Naive thymus-derived CD8-positive, alpha-beta T cell (primary cell): ENCODE results near the gene RBCK1. TPM values are rescaled to one million over a fixed set of nuclear protein-coding genes. Genes with fewer than 3 reads are reported as not detected.
"Not testable (repeated sequence)": the region's sequence is repeated elsewhere in the genome, so short reads cannot be mapped to it uniquely, and the experiment has no call there.

ENCODE experiments used
- ATAC-seq, 2 donors: fragments of 150-1000 bp; cut with Tn5 transposase in 1 of 2; sonication (Bioruptor Pico), chemical (Tn5 transposase) in 1 of 2; 1 replicate in 1 of 2; 2 replicates in 1 of 2; pipeline ENCODE4 v1.10.0; 2021; ENCODE audit warnings: mild to moderate bottlenecking in 2 of 2, moderate library complexity in 2 of 2
- POLR2A ChIA-PET: fragments of 350-600 bp; sonication (Branson Sonifier 250); formaldehyde crosslinking; loops from one replicate; lab custom pipeline; 2021; ENCODE audit warnings: antibody characterized with exemption; lab: Charles Lee
- DNase-seq, 10 donors: peaks; one replicate each; pipeline versions ENCODE4 v3.0.0 to v3.0.0-alpha.2; 2020 to 2022
- H3K27ac Mint-ChIP-seq, 10 donors: one replicate each; pipeline ENCODE4 v1.8.0; 2020 to 2022; ENCODE audit warnings: mild to moderate bottlenecking in 10 of 10, mixed read lengths in 10 of 10, moderate library complexity in 4 of 10, inconsistent platforms in 1 of 10
- H3K27me3 Mint-ChIP-seq, 5 donors: one replicate each; pipeline ENCODE4 v1.8.0; 2021 to 2022; ENCODE audit warnings: mixed read lengths in 5 of 5
- H3K36me3 Mint-ChIP-seq, 3 donors: one replicate each; pipeline ENCODE4 v1.8.0; 2020 to 2022; ENCODE audit warnings: mixed read lengths in 3 of 3, mild to moderate bottlenecking in 2 of 3, inconsistent platforms in 1 of 3
- H3K4me1 Mint-ChIP-seq, 4 donors: one replicate each; pipeline ENCODE4 v1.8.0; 2021 to 2022; ENCODE audit warnings: mixed read lengths in 4 of 4
- H3K4me3 Mint-ChIP-seq, 10 donors: one replicate each; pipeline ENCODE4 v1.8.0; 2020 to 2022; ENCODE audit warnings: mild to moderate bottlenecking in 10 of 10, mixed read lengths in 10 of 10, moderate library complexity in 6 of 10, inconsistent platforms in 1 of 10
- H3K9me3 Mint-ChIP-seq, 9 donors: one replicate each; pipeline ENCODE4 v1.8.0; 2020 to 2022; ENCODE audit warnings: mixed read lengths in 9 of 9, mild to moderate bottlenecking in 3 of 9, inconsistent platforms in 1 of 9, moderate library complexity in 1 of 9
- polyA plus RNA-seq, 3 donors: library from polyadenylated mRNA; unstranded; fragments of 300-500 nt; fragmentation: Illumina TruSeq; gene quantifications; one replicate each; pipeline ENCODE4 v1.2.3, GENCODE V29; 2021
- total RNA-seq, 8 experiments: library from RNA in 2 of 8; stranded (reverse) in 2 of 8; gene quantifications; one replicate each; pipeline ENCODE4 v1.2.3 and lab custom pipeline; 2021 to 2026

RBCK1 gene
- total and polyA plus RNA-seq, 5 experiments from 2014 or later: 65.3 to 116 (median 82.2) TPM

DNA sequence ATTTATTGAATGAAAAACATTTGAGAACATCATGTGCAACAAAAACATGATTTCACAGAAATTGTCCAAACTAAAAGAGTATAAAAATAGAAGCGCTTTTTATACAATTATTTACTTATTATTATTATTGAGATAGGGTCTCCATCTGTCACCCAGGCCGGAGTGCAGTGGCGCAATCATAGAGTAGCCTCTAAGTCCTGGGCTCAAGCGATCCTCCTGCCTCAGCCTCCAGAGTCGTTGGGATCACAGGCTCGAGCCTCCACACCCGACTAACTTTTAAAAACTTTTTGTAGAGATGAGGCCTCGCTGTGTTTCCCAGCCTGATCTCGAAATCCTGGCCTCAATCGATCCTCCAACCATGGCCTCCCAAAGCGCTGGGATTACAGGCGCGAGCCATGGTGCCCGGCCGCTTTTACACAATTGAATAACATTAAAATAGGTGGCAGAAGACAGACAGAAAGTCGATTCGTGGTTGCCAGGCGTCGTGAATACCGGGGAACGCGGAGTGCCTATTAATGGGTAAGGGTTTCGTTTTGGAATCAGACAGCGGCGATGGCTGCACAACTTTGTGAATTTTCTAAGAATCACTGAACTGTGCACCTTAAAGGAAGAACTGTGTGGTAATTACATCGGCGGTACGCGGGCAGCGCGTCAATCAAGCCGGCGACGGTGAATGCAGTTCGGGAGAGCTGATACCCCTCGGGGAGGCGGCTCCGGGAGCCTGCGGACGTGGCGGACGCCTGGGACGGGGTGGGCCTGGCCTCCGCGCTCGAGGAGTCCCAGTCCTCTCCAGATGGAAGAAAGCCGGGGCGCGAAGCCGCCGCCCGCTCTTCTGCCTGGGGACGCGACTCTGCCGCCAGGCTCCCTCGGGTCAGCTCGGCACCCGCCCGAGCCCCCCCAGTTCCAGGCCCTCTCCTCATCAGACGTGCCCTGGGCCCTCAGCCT lies 53.4 kb downstream of the RBCK1 start:
- POLR2A ChIA-PET: interaction anchor here (1.2 to 2.3 kb wide), 5 partner anchors 23 to 137 kb away, joined by 7 to 13 read pairs (median 9); partner anchors contain the start of genes CSNK2A1, RBCK1, SOX12 and TRIB3
- DNase-seq (peak in 8 of 10 donors; percentile 29 to 70 (median 49)), ATAC-seq (peak; percentile 38 to 40)
- Mint-ChIP-seq H3K36me3 (peaks cover 0 to 11% (median 0%) of the 10 kb centered on the region in 3 donors), H3K9me3 (no peaks in the 10 kb centered on the region), H3K4me3 (peak overlapping the region; percentile 88 to 98 (median 97)), H3K27me3 (no peaks in the 10 kb centered on the region), H3K4me1 (peaks cover 13 to 51% (median 46%) of the 10 kb centered on the region in 4 donors), H3K27ac (peak overlapping the region; percentile 85 to 96 (median 94))

DNA sequence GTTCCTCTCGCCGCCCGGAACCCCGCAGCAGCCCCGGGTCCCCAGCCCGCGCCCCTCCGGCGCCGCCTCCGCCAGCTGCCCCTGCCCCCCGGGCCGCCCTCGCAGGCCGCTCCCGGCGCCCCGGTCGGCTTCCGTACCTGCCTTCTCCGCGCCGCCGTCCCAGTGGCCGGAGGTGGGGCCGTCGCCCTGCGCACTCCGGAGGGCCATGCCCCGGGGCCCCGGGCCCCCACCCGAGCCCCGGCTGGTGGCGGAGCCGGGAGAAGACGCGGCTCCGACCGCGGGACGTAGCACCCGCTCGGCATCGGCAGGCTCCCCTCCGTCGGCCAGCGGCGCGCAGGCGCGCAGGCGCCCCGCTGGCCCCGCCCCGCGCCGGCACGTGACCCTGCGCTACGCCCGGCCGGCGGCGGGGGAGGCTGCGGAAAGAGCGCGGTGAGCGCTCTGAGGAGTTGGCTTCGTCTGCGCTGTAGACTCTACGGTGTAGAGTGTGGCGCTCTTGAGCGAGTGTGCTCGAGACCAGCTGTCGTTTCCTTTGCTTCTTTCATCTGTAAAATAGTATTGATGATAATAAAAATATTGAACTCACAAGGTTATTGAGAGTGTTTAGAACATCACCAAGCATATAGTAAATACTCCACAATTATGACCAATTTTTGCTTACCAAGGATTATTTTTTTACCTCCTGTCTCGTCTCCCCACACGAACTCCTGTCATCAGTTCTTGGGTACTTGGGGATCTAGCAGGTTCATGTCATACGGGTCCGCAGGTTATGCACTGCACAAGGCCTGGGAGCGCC lies 54.3 kb downstream of the RBCK1 start, which contains the start of gene TBC1D20:
TBC1D20 (minus strand) TSS at position 335 of the 793 bp plus-strand sequence; CDS start at position 207, 128 bp downstream.
- Mint-ChIP-seq H3K4me1 (peaks cover 11 to 47% (median 43%) of the 10 kb centered on the region in 4 donors), H3K4me3 (peak within 1 kb of the TSS; percentile 88 to 98 (median 97)), H3K36me3 (peaks cover 0 to 11% (median 0%) of the 10 kb centered on the region in 3 donors), H3K27ac (peak within 1 kb of the TSS; percentile 85 to 96 (median 94)), H3K9me3 (no peaks in the 10 kb centered on the region), H3K27me3 (peaks cover 0 to 5% (median 2%) of the 10 kb centered on the region in 5 donors)
- DNase-seq (peak; percentile 78 to 91 (median 86)), ATAC-seq (peak; percentile 95 to 97)
- POLR2A ChIA-PET: interaction anchor here (0.5 to 2.3 kb wide), 6 partner anchors 24 to 165 kb away, joined by 4 to 13 read pairs (median 8); partner anchors contain the start of genes CSNK2A1, RBCK1, SOX12 and TRIB3

DNA sequence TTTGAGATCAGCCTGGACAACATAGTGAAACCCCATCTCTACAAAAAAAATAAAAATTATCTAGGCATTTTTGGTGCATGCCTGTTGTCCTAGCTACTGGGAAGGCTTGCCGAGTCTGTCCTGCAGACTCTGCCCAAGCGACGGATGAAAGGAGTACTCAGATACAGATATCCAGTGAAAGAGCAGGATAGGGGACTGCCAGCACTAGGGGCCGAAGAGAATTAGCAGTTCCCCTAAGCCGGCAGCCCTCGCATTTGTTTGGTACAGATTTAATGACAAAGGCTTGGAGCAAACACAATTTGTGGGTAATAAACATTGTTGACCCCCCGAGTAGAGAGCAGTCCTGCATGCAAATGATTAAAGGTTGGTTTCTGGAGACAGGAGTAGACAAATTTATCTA lies 59.7 kb downstream of the RBCK1 start:
- no peak for ATAC-seq
- POLR2A ChIA-PET: no interaction called here
- peaks cover 0 to 6% (median 1%) of the 10 kb centered on the region in 3 donors for H3K36me3 Mint-ChIP-seq

DNA sequence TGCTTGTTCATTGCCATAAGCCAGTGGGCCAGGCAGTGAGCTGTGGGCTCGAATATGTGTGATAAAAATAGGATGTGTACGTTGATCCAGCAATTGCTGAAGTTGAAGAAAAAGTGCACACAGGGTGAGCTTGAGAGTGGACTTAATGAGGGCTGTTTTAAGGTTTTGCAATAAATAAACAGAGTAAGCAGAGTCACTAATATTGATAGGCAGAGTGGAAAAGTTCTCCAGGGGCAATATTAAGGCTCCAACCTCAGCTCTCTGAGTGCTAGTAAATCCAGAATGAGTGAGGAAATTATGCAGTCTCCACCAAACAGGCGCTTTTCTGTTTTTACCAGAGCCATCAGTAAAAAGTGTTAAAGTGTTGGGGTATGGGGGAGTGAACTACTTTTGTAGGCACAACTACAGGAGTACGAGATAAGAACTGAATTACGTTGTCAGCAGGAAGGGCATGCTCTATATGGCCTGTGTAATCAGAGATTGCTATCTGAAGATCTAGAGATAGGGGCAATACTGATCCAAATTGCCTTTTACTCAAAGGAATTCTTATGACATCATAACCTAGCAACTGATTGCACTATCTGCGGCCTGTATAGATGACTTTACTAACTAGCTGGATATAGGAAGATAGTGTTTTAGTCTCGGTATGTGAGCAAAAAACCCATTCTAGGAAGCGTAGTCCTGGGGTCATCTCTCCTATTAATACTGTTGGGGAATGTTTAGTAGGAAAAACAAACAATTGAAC lies 61.8 kb downstream of the RBCK1 start:
- ATAC-seq (no peak), DNase-seq (no peak)
- peaks cover 0 to 6% (median 3%) of the 10 kb centered on the region in 3 donors for H3K36me3 Mint-ChIP-seq
- peaks cover 0 to 8% (median 0%) of the 10 kb centered on the region in 9 donors for H3K9me3 Mint-ChIP-seq
- H3K4me1 Mint-ChIP-seq: peaks cover 0 to 9% (median 2%) of the 10 kb centered on the region in 4 donors
- peak overlapping the region in 2 of 10 donors; percentile 43 to 55 for H3K27ac Mint-ChIP-seq
- POLR2A ChIA-PET: no interaction called here
- H3K4me3 Mint-ChIP-seq: no peak overlapping the region
- H3K27me3 Mint-ChIP-seq: peaks cover 0 to 17% (median 4%) of the 10 kb centered on the region in 5 donors

More for the DNA sequence above, 59.7 kb downstream of the RBCK1 start:
- Mint-ChIP-seq H3K27ac (no peak overlapping the region), H3K27me3 (peaks cover 0 to 17% (median 4%) of the 10 kb centered on the region in 5 donors), H3K4me1 (peaks cover 3 to 9% (median 5%) of the 10 kb centered on the region in 4 donors), H3K9me3 (peaks cover 0 to 8% (median 0%) of the 10 kb centered on the region in 9 donors), H3K4me3 (no peak overlapping the region)
- DNase-seq: no peak

DNA sequence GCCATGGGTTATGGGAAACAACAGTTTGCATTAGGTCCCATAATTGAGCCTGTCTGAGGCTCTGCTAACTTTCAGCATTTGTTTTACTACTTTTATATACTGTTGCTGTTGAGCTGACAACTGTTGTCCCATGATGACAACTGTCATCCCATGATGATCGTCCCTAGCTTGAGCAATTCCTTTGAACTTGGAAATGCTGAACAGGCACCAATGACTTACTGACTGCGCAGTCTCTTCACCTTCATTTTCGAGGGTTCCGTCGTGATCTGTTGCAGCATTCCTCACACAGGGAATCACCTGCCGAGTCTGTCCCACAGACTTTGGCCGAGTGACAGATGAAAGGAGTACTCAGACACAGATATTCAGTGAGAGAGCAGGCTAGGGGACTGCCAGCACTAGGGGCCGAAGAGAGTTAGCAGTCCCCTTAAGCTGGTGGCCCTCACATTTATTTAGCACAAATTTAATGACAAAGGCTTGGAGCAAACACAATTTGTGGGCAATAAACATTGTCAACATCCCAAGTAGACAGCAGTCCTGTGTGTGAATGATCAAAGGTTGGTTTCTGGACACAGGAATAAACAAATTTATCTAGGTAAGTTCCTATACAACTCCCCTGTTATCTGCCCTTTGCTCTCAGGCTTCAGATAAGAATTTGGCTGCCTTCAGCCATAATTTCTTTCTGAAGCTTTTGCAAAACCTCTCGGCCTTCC lies 64.2 kb downstream of the RBCK1 start:
- POLR2A ChIA-PET: interaction anchor here (1.4 kb wide), 1 partner anchor 34 kb away, joined by 3 read pairs; no protein-coding TSS in a partner anchor

DNA sequence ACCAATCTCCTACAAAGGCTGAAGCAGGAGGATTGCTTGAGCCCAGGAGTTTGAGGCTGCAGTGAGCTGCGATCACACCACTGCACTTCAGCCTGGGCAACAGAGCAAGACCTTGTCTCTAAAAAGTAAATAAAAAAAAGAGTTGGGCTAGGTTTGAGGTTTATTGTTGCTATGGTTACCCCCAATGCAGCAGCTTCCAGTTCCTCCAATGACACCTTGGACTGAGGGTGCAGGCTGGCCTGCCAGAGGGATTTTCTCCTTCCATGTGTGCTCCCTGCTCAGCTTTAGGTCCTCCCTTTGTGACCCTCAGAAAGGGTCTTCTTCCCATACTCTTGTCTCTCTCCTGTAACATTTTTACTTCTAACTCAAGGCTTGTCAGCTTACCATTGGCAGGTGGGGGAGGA lies 64.8 kb downstream of the RBCK1 start:
- no peak for DNase-seq
- Mint-ChIP-seq H3K4me1 (peaks cover 0 to 9% (median 2%) of the 10 kb centered on the region in 4 donors), H3K27ac (peak overlapping the region in 1 of 10 donors; percentile 46), H3K4me3 (peak overlapping the region in 1 of 10 donors; percentile 44), H3K27me3 (peaks cover 0 to 8% (median 0%) of the 10 kb centered on the region in 5 donors), H3K9me3 (peaks cover 0 to 7% (median 0%) of the 10 kb centered on the region in 9 donors), H3K36me3 (peaks cover 0 to 6% (median 5%) of the 10 kb centered on the region in 3 donors)
- no peak for ATAC-seq
- POLR2A ChIA-PET: interaction anchor here (1.4 kb wide), 1 partner anchor 34 kb away, joined by 3 read pairs; no protein-coding TSS in a partner anchor

More for the DNA sequence above, 64.2 kb downstream of the RBCK1 start:
- H3K36me3 Mint-ChIP-seq: peaks cover 0 to 6% (median 3%) of the 10 kb centered on the region in 3 donors
- peaks cover 0 to 13% (median 2%) of the 10 kb centered on the region in 5 donors for H3K27me3 Mint-ChIP-seq
- no peak overlapping the region for H3K4me3 Mint-ChIP-seq
- peaks cover 0 to 8% (median 0%) of the 10 kb centered on the region in 9 donors for H3K9me3 Mint-ChIP-seq
- ATAC-seq (no peak), DNase-seq (no peak)
- no peak overlapping the region for H3K27ac Mint-ChIP-seq
- peaks cover 0 to 9% (median 2%) of the 10 kb centered on the region in 4 donors for H3K4me1 Mint-ChIP-seq

DNA sequence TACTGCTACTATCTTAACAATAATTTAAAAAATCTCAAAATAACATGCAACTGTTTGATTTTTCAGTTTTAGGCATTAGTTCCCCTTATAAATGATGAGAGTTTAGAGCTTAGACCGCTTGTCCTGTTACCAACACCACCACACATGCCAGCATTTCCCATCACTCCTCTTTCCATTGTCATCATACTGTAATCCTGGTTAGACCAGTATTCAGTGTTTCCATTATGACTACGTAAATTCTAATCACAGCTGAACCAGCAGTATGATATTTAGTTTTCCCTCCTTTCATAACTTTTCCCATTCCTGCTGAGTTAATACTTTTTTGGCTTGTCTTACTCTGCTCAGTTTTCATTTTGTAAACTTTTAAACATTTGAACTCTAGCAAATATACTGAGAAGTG lies 66.5 kb downstream of the RBCK1 start:
- Mint-ChIP-seq H3K4me1 (peaks cover 4 to 17% (median 8%) of the 10 kb centered on the region in 4 donors), H3K9me3 (peaks cover 0 to 6% (median 0%) of the 10 kb centered on the region in 9 donors), H3K4me3 (no peak overlapping the region), H3K27me3 (no peaks in the 10 kb centered on the region), H3K36me3 (peaks cover 0 to 12% (median 6%) of the 10 kb centered on the region in 3 donors), H3K27ac (peak overlapping the region in 1 of 10 donors; percentile 80)
- no peak for ATAC-seq
- POLR2A ChIA-PET: no interaction called here
- no peak for DNase-seq

DNA sequence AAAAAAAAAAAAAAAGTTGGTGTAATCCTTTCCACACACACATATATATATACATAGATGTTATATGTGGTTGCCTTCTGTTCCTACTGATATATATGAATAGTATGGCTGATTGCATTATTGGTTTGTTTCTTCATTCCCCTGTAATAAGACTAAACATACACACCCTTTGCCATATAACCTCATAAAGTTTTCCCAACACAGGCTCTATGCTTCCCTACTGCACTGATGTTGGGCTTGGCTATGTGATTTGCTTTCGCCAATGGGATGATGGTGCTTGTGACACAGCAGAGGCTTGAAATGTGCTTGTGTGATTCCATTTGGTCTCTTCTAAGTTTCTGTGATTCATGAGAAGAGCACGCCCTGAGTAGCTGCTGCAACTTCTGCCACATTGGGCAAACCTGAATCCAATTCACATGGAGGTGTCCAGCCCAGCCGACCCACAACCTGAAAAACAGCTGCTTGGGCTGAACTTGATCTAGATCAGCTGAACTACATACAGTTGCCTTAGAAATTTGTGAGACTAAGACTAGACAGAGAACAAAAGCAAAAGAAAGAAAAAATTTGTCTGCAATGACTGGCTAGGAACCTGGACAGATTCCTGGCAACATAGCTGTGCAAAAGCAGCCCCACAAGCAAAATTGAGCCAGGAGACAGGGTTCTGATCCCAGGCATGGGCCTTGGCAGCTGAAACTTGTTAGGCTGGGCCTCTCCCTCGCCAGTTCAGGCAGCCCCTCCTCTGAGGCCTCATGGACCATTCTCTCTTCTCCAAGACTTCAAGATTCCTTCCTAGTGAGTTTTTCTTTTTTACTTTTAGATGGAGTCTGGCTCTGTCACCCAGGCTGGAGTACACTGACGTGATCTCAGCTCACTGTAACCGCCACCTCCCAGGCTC lies 67.6 kb downstream of the RBCK1 start:
- Mint-ChIP-seq H3K4me3 (no peak overlapping the region), H3K36me3 (peaks cover 0 to 18% (median 0%) of the 10 kb centered on the region in 3 donors), H3K9me3 (no peaks in the 10 kb centered on the region), H3K27me3 (no peaks in the 10 kb centered on the region), H3K4me1 (peaks cover 7 to 24% (median 10%) of the 10 kb centered on the region in 4 donors), H3K27ac (peak overlapping the region in 4 of 10 donors; percentile 8 to 52 (median 34))
- POLR2A ChIA-PET: interaction anchor here (0.6 kb wide), 1 partner anchor 284 kb away, joined by 3 read pairs; no protein-coding TSS in a partner anchor
- DNase-seq: no peak
- ATAC-seq: no peak

DNA sequence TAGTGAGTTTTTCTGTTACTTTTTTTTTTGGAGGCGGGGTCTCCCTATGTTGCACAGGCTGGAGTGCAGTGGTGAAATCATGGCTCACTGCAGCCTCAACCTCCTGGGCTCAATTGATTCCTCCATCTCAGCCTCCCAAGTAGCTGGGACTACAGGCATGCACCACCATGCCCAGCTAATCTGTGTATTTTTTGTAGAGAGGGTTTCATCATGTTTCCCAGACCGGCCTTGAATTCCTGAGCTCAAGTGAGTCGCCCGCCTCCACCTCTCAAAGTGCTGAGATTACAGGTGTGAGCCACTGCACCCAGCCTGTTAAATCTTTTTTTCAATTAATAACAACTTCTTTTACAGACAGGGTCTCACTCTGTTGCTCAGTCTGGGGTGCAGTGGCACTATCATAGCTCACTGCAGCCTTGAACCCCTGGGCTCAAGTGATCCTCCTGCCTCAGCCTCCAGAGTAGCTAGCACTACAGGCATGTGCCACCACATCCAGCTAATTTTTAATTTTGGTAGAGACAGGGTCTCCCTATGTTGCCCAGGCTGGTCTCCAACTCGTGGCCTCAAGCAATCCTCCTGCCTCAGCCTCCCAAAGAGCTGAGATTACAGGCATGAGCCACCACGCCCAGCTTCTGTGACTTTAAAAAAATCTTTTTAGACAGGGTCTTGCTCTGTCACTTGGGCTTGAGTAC lies 68.6 kb downstream of the RBCK1 start:
- H3K4me3 Mint-ChIP-seq, POLR2A ChIA-PET, DNase-seq, H3K27me3 Mint-ChIP-seq, ATAC-seq, H3K9me3 Mint-ChIP-seq, H3K27ac Mint-ChIP-seq: not testable (repeated sequence)
- peaks cover 0 to 23% (median 0%) of the 10 kb centered on the region in 3 donors for H3K36me3 Mint-ChIP-seq
- peaks cover 10 to 34% (median 18%) of the 10 kb centered on the region in 4 donors for H3K4me1 Mint-ChIP-seq
